GM21390 (cell line): ENCODE results near the gene PSORS1C1.
A peak's percentile ranks its signal among the peaks of the same experiment; 100 is the strongest.
"Not testable (repeated sequence)": the region's sequence is repeated elsewhere in the genome, so short reads cannot be mapped to it uniquely, and the experiment has no call there.

Experiments
- ATAC-seq: cut with Tn5 transposase; IDR thresholded peaks from one replicate; pipeline ENCODE4 v1.9.1; 2021; ENCODE audit not compliant: unreplicated experiment

PSORS1C1 gene

GRCh38 chr6:31114541-31114878, at the start of gene PSORS1C1:
PSORS1C1 (plus strand) TSS chr6:31114800; CDS start chr6:31129633, 14,833 bp downstream.
- ATAC-seq, result no peak

GRCh38 chr6:31065556-31065955, 49.0 kb upstream of the PSORS1C1 start:
- ATAC-seq, result no peak

- not testable (repeated sequence) for ATAC-seq
Measured at GRCh38 chr6:31067028-31067427, 47.6 kb upstream of the PSORS1C1 start.

- ATAC-seq, result not testable (repeated sequence)
Measured at GRCh38 chr6:31067891-31068668, 46.5 kb upstream of the PSORS1C1 start.

GRCh38 chr6:31068669-31069340, 45.8 kb upstream of the PSORS1C1 start:
- ATAC-seq, result no peak

GRCh38 chr6:31070711-31071197, 43.8 kb upstream of the PSORS1C1 start:
- no peak for ATAC-seq

- ATAC-seq, result no peak
Measured at GRCh38 chr6:31074401-31074800, 40.2 kb upstream of the PSORS1C1 start.

GRCh38 chr6:31075528-31075927, 39.1 kb upstream of the PSORS1C1 start:
- ATAC-seq, result no peak

- ATAC-seq, result no peak
Measured at GRCh38 chr6:31076611-31077010, 38.0 kb upstream of the PSORS1C1 start.

- ATAC-seq, result no peak
Measured at GRCh38 chr6:31079656-31080261, 34.8 kb upstream of the PSORS1C1 start.

- no peak for ATAC-seq
Measured at GRCh38 chr6:31081872-31082271, 32.7 kb upstream of the PSORS1C1 start.

- no peak for ATAC-seq
Measured at GRCh38 chr6:31083742-31084354, 30.8 kb upstream of the PSORS1C1 start.

GRCh38 chr6:31086788-31087440, 27.7 kb upstream of the PSORS1C1 start:
- ATAC-seq, result no peak

- ATAC-seq, result peak; percentile 54
Measured at GRCh38 chr6:31087494-31088089, 27.0 kb upstream of the PSORS1C1 start.

- no peak for ATAC-seq
Measured at GRCh38 chr6:31090275-31090972, 24.2 kb upstream of the PSORS1C1 start.

- ATAC-seq, result no peak
Measured at GRCh38 chr6:31090973-31091364, 23.6 kb upstream of the PSORS1C1 start.

GRCh38 chr6:31091680-31092079, 22.9 kb upstream of the PSORS1C1 start:
- ATAC-seq, result no peak

- ATAC-seq, result no peak
Measured at GRCh38 chr6:31092238-31092637, 22.4 kb upstream of the PSORS1C1 start.

- no peak for ATAC-seq
Measured at GRCh38 chr6:31092769-31093505, 21.7 kb upstream of the PSORS1C1 start.
